Measurements from ENCODE around the gene SLC19A3.
"Not testable (repeated sequence)": the region's sequence is repeated elsewhere in the genome, so short reads cannot be mapped to it uniquely, and the experiment has no call there.

The SLC19A3 gene

GRCh38 chr2:227684258-227684657, 33.6 kb downstream of the SLC19A3 start:
- DNase-seq (ENCODE audit: low read depth, low spot score): no peak
- no peak overlapping the region for H3K4me3 ChIP-seq (ENCODE audit: low read depth, low read length)
- in situ Hi-C loops (cut with HindIII; ENCODE audit: low sequenced_read_pairs): no loop called here
- TF ChIP-seq CTCF (IDR thresholded peaks at IDR 0.05; ENCODE audit: low read depth, low read length): no peak

- no peak overlapping the region for H3K4me3 ChIP-seq (ENCODE audit: low read depth, low read length)
- no peak for TF ChIP-seq CTCF (IDR thresholded peaks at IDR 0.05; ENCODE audit: low read depth, low read length)
- DNase-seq (ENCODE audit: low read depth, low spot score): no peak
- in situ Hi-C loops (cut with HindIII; ENCODE audit: low sequenced_read_pairs): no loop called here
Observed at GRCh38 chr2:227677928-227678327, 39.9 kb downstream of the SLC19A3 start.

GRCh38 chr2:227674485-227674884, 43.3 kb downstream of the SLC19A3 start:
- no peak overlapping the region for H3K4me3 ChIP-seq (ENCODE audit: low read depth, low read length)
- no peak for DNase-seq (ENCODE audit: low read depth, low spot score)
- in situ Hi-C loops (cut with HindIII; ENCODE audit: low sequenced_read_pairs): no loop called here
- TF ChIP-seq CTCF (IDR thresholded peaks at IDR 0.05; ENCODE audit: low read depth, low read length): no peak

GRCh38 chr2:227673620-227674019, 44.2 kb downstream of the SLC19A3 start:
- H3K4me3 ChIP-seq (ENCODE audit: low read depth, low read length); DNase-seq (ENCODE audit: low read depth, low spot score); in situ Hi-C loops (cut with HindIII; ENCODE audit: low sequenced_read_pairs): not testable (repeated sequence)

- no peak overlapping the region for H3K4me3 ChIP-seq (ENCODE audit: low read depth, low read length)
- TF ChIP-seq CTCF (IDR thresholded peaks at IDR 0.05; ENCODE audit: low read depth, low read length): no peak
- no peak for DNase-seq (ENCODE audit: low read depth, low spot score)
- in situ Hi-C loops (cut with HindIII; ENCODE audit: low sequenced_read_pairs): no loop called here
Observed at GRCh38 chr2:227671170-227671905, 46.5 kb downstream of the SLC19A3 start.

GRCh38 chr2:227666631-227667170, 51.1 kb downstream of the SLC19A3 start, which contains the start of gene SCYGR5:
TSS of gene SCYGR5 (plus strand) at chr2:227666804. CDS start at chr2:227666804, 0 bp downstream.
- DNase-seq (ENCODE audit: low read depth, low spot score); in situ Hi-C loops (cut with HindIII; ENCODE audit: low sequenced_read_pairs); H3K4me3 ChIP-seq (ENCODE audit: low read depth, low read length): not testable (repeated sequence)

GRCh38 chr2:227665189-227665940, 52.5 kb downstream of the SLC19A3 start:
- in situ Hi-C loops (cut with HindIII; ENCODE audit: low sequenced_read_pairs): no loop called here
- no peak for TF ChIP-seq CTCF (IDR thresholded peaks at IDR 0.05; ENCODE audit: low read depth, low read length)
- H3K4me3 ChIP-seq (ENCODE audit: low read depth, low read length): no peak overlapping the region
- DNase-seq (ENCODE audit: low read depth, low spot score): no peak
